WI38 (cell line): ENCODE data around the gene LGI4.
A peak's percentile ranks its signal among the peaks of the same experiment; 100 is the strongest.

ENCODE experiments used
- H3K4me3 ChIP-seq: 2 replicates; pipeline ENCODE4 v1.5.1; 2011; ENCODE audit warnings: low read depth, mild to moderate bottlenecking, control low read depth, low read length
- TF ChIP-seq, protein P1 (sequence below): IDR thresholded peaks from 2 replicates; pipeline ENCODE4 v1.5.1; 2012; ENCODE audit warnings: low read depth, mild to moderate bottlenecking, control low read depth, low read length

The LGI4 gene

DNA sequence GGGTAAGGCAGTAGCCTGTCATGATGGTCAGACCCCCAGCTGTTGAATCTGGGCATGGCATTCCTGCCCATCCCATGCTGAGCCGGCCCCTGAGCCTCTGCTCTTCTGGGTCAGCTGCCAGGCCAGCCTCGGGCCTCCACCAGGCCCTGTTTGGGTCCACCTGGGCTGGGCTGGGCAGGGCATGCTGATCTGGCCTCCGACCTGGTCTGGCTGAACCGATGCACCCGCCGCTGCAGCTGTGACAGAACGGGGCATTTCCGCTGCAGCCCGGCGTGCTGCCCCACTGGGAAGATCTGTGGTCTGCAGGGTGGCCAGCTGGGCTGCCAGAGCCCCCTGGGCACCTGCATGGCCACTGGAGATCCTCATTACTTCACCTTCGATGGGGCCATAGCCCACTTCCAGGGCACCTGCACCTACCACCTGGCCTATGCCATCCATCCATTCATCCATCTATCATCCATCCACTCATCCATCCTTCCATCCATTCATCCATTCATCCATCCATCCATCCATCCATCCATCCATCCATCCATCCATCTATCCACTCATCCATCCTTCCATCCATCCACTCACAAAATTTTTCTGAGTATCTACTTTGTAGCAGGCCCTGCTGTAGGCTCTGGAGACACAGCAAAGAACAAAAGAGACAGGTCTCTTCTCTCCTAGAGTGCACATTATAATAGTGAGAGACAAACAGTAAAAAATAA, 40.8 kb downstream of the LGI4 start:
- TF ChIP-seq, protein P1, sequence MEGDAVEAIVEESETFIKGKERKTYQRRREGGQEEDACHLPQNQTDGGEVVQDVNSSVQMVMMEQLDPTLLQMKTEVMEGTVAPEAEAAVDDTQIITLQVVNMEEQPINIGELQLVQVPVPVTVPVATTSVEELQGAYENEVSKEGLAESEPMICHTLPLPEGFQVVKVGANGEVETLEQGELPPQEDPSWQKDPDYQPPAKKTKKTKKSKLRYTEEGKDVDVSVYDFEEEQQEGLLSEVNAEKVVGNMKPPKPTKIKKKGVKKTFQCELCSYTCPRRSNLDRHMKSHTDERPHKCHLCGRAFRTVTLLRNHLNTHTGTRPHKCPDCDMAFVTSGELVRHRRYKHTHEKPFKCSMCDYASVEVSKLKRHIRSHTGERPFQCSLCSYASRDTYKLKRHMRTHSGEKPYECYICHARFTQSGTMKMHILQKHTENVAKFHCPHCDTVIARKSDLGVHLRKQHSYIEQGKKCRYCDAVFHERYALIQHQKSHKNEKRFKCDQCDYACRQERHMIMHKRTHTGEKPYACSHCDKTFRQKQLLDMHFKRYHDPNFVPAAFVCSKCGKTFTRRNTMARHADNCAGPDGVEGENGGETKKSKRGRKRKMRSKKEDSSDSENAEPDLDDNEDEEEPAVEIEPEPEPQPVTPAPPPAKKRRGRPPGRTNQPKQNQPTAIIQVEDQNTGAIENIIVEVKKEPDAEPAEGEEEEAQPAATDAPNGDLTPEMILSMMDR = no peak
- no peak overlapping the region for H3K4me3 ChIP-seq

DNA sequence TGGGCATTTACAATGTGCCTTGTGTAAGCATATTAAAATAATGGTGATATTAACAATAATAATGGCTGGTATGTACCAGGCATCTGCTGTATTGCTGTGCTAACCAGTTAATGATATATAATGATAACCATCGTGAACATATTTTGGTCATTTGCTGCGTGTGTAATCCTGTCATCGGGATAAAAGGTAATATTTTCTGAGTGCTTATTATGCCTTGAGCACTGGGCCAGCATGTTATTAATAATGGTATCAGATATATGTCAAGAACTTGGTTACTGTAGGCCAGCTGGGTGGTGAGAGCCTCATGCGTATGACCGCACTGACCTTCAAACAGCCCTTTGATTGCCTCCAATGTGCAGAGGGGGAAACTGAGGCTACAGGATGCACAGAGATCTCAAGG, 41.4 kb downstream of the LGI4 start:
- H3K4me3 ChIP-seq = no peak overlapping the region
- TF ChIP-seq, protein P1 = no peak

DNA sequence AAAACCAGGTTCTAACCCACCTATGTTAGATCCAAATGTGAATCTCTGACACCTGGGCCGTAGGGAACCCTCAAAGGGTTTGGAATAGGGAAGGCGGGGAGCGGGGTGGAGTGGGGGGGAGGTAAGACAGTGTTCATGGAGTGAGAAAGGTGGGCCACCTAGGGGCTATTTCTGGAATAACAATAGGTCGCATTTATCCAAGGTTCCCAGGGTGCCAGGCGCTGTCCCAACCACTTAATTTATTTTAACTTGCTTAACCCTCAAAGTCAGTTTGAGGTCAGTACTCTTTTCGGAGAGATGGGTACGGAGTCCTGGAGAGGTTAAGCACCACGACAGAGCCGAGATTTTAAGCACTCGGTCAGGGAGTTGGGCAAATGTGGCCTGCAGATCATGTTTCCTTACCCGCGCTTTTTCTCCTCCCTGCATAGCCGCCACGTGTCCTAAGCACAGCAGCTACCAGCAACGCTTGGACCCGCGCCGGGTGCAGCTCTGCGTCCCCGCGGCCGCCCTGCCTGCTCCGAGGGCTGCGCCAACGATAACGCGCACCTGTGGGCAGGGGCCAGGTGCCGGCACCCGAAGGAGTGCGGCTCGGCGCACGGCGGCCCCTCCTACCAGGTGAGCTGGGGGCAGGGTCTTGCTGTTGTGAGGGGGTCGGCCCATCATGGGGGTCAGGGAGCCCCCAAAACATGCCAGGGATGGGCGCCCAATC, 44.2 kb downstream of the LGI4 start:
- TF ChIP-seq, protein P1 = peak; percentile 57
- H3K4me3 ChIP-seq = no peak overlapping the region

DNA sequence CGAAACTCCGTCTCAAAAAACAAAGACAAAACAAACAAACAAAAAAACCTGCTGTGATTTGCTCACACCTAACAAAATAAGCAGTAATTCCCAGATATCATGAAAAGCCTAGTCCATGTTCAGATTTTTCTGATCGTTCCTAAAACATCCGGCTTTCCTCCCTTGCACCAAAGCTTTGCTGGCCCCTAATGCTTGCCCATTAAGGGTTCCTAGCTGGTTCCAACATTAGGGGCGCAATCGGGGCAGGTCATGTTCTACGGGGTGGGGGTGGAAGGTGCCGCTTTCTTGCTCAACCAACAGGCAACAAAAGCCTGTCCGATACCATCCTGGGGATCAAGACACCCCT, 44.7 kb downstream of the LGI4 start:
- TF ChIP-seq, protein P1 = no peak
- H3K4me3 ChIP-seq = no peak overlapping the region

DNA sequence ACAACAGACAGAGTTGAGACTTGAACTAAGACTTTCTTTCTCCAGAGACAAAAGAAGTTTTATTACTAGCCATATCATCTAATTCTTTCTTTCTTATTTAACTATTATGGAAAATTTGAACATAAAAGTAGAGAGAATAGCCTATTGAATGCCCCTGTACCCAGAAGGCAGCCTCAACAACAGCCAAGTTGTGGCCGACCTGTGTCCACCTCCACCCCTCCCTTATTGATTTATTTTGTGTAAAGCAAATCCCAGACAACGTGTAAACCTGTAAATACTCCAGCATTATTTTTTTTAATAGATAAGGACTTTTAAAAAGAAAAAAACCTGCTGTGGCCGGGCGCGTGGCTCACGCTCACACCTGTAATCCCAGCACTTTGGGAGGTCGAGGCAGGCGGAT, 45.3 kb downstream of the LGI4 start:
- TF ChIP-seq, protein P1 = no peak
- no peak overlapping the region for H3K4me3 ChIP-seq

DNA sequence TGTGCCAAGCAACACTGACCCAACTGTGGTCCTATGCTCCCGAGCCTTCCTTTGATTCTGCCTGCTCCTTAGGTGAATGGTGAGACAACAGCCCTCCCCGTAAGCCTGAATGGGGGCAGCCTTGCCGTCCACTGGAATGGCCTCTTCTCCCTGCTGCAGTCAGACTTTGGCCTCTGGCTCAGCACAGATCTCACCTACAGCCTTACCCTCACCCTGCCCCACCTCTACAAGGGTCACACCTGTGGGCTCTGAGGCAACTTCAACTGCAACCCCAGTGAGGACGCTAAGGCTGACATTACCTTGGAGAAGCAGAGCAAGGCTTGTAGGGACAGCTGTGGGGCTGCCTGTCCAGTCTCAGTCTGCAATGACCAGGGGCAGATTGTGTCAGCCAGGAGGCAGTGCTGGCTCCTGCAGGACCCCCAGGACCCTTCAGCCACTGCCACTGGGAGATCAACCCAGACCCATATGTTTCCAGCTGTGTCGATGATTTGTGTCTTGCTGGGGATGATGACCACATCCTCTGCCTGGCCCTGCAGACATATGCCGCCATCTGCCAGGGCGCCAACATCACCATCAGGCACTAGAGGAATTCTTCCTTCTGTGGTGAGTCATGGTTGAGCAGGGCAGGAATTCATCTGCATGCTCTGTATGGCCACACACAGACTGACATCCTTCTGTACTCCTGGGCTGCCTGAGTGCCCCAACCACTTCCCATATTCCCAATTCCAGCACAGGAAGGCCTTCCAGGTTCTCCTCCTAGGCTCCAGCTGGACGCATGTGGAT, 46.5 kb downstream of the LGI4 start:
- TF ChIP-seq, protein P1 = no peak

DNA sequence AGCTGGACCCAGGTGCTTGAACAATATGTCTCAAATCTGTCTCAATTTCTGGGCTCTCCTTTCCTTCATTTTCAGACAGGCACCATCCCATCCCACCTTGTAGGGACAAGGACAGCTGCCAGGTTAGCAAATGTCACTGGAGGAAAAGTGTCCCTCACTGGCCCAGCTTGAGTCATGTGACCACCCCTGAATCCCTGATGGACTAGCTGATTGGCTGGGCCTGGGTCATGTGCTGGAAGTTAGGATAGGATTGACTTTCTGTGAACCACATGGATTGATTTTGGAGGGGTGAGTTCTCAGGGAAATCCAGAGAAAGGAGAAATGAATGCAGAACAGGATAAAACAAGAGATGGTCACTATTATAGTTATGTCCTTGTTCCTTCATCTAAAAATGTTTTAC, 47.5 kb downstream of the LGI4 start:
- TF ChIP-seq, protein P1 = no peak
- H3K4me3 ChIP-seq = no peak overlapping the region

More for the DNA sequence above, 46.5 kb downstream of the LGI4 start:
- H3K4me3 ChIP-seq = no peak overlapping the region
